Kidney (tissue), 14 donors: ENCODE measurements around the gene CDK15. TPM values are rescaled to one million over a fixed set of nuclear protein-coding genes. Genes with fewer than 3 reads are reported as not detected.

Experiments used
- DNase-seq, 5 donors: peaks; one replicate each; pipeline ENCODE4 v3.0.0-alpha.2; 2013 to 2020
- FAIRE-seq: peaks from 2 replicates; lab custom pipeline; 2012; peaks lifted over from hg19 to GRCh38; lab: Jason Lieb, UNC
- H3K27ac ChIP-seq, 2 donors: one replicate each; pipeline ENCODE4 v1.7.0; 2013; ENCODE audit warnings: low read depth in 2 of 2, low read length in 2 of 2, inconsistent platforms in 1 of 2
- H3K27me3 ChIP-seq: one replicate; pipeline ENCODE4 v1.7.1; 2013; ENCODE audit warnings: low read length, inconsistent platforms; ENCODE audit not compliant: control insufficient read depth, insufficient read depth
- H3K36me3 ChIP-seq, 3 donors: one replicate each; pipeline versions ENCODE4 v1.7.0 to v1.7.1; 2013; ENCODE audit warnings: low read length in 3 of 3, control low read depth in 1 of 3, inconsistent platforms in 1 of 3; ENCODE audit not compliant: insufficient read depth in 3 of 3, control insufficient read depth in 2 of 3
- H3K4me1 ChIP-seq, 3 donors: one replicate each; pipeline versions ENCODE4 v1.7.0 to v1.7.1; 2013; ENCODE audit warnings: low read length in 3 of 3, inconsistent platforms in 1 of 3, low read depth in 1 of 3; ENCODE audit not compliant: control insufficient read depth in 2 of 3, insufficient read depth in 2 of 3
- H3K4me3 ChIP-seq, 3 donors: one replicate each; pipeline versions ENCODE4 v1.7.0 to v1.8.1; 2013; ENCODE audit warnings: low read length in 3 of 3, control low read depth in 1 of 3, inconsistent platforms in 1 of 3
- H3K9ac ChIP-seq, 3 donors: one replicate each; pipeline versions ENCODE4 v1.7.0 to v1.7.1; 2013; ENCODE audit warnings: low read length in 3 of 3, control low read depth in 1 of 3, inconsistent platforms in 1 of 3
- H3K9me3 ChIP-seq, 3 donors: one replicate each; pipeline versions ENCODE4 v1.7.0 to v1.7.1; 2013; ENCODE audit warnings: low read length in 3 of 3, control low read depth in 1 of 3, inconsistent platforms in 1 of 3; ENCODE audit not compliant: control insufficient read depth in 2 of 3, insufficient read depth in 1 of 3
- CTCF ChIP-seq: IDR thresholded peaks from 3 replicates; pipeline ENCODE4 v1.5.1; 2012; ENCODE audit warnings: mild to moderate bottlenecking, moderate library complexity, borderline replicate concordance; ENCODE audit not compliant: insufficient read depth; ENCODE audit errors: extremely low read depth
- intact Hi-C: fragments of 100-400 bp; cut with DNase I; formaldehyde crosslinking; loops from one replicate; pipeline ENCODE4 v1.11.1; 2022
- polyA plus RNA-seq: library from polyadenylated mRNA; stranded (reverse); fragments of 350-450 nt; fragmentation: Illumina TruSeq; extraction: RNeasy Lipid Tissue Mini Kit (QIAGEN cat#74804); gene quantifications from one replicate; pipeline ENCODE4 v1.2.3, GENCODE V29; 2014; ENCODE audit warnings: low read depth, low replicate concordance; ENCODE audit not compliant: insufficient read depth
- total RNA-seq: library from RNA; stranded (reverse); fragmentation: NEBNext Ultra II Directional; extraction: Animal tissue kit (Norgen Biotek cat#: 25700); gene quantifications from one replicate; pipeline ENCODE4 v1.2.1, GENCODE V29; 2021
- donor health status: control.
- donor health status: control.
- donor health status: control.
- donor health status: control.
- donor health status: control.
- donor health status: DM: yes; HTN: yes; CAD: no.
- donor health status: Normal renal cell carcinoma (clear cell type).

Gene CDK15
- total and polyA plus RNA-seq, 2 donors from 2014 or later, result 0.11 to 2.7 TPM

- FAIRE-seq, result no peak
- TF ChIP-seq CTCF, result no peak
Observed at GRCh38 chr2:201938156-201938775, 131.9 kb downstream of the CDK15 start.

GRCh38 chr2:201938781-201939180 is 132.4 kb downstream of the CDK15 start:
- H3K27me3 ChIP-seq, result peaks cover 3% of the 10 kb centered on the region
- H3K9me3 ChIP-seq, result peaks cover 0 to 1% (median 0%) of the 10 kb centered on the region in 3 donors
- peaks cover 0 to 11% (median 0%) of the 10 kb centered on the region in 3 donors for H3K4me1 ChIP-seq
- FAIRE-seq (no peak), DNase-seq (peak in 1 of 5 donors; percentile 29)
- no peak overlapping the region for H3K9ac ChIP-seq
- intact Hi-C loops, result no loop called here
- TF ChIP-seq CTCF, result no peak
- no peak overlapping the region for H3K4me3 ChIP-seq
- no peak overlapping the region for H3K27ac ChIP-seq
- no peaks in the 10 kb centered on the region for H3K36me3 ChIP-seq

More at GRCh38 chr2:201938156-201938775, 131.9 kb downstream of the CDK15 start:
- peaks cover 0 to 1% (median 0%) of the 10 kb centered on the region in 3 donors for H3K9me3 ChIP-seq
- no peak overlapping the region for H3K27ac ChIP-seq
- no peak overlapping the region for H3K9ac ChIP-seq
- peaks cover 3% of the 10 kb centered on the region for H3K27me3 ChIP-seq
- H3K4me1 ChIP-seq, result peaks cover 0 to 11% (median 0%) of the 10 kb centered on the region in 3 donors
- DNase-seq, result no peak
- no peaks in the 10 kb centered on the region for H3K36me3 ChIP-seq
- no peak overlapping the region for H3K4me3 ChIP-seq
- intact Hi-C loops, result no loop called here

GRCh38 chr2:201939453-201939941 is 133.2 kb downstream of the CDK15 start:
- Histone ChIP-seq H3K27ac (no peak overlapping the region), H3K27me3 (peaks cover 3% of the 10 kb centered on the region), H3K4me3 (peak overlapping the region in 1 of 3 donors; percentile 7), H3K9me3 (peaks cover 0 to 1% (median 0%) of the 10 kb centered on the region in 3 donors), H3K4me1 (peaks cover 0 to 11% (median 0%) of the 10 kb centered on the region in 3 donors), H3K9ac (no peak overlapping the region), H3K36me3 (no peaks in the 10 kb centered on the region)
- intact Hi-C loops, result no loop called here
- DNase-seq (peak in 4 of 5 donors; percentile 69 to 93 (median 86)), FAIRE-seq (no peak)
- TF ChIP-seq CTCF, result no peak
